Measurements from ENCODE around the gene STEAP1. TPM values are rescaled to one million over a fixed set of nuclear protein-coding genes. Genes with fewer than 3 reads are reported as not detected.
"Not testable (repeated sequence)": the region's sequence is repeated elsewhere in the genome, so short reads cannot be mapped to it uniquely, and the experiment has no call there.

STEAP1 gene
- polyA plus RNA-seq, 1 experiment = 10.1 TPM

- Histone ChIP-seq H3K4me3 (ENCODE audit: low read depth, low read length) (no peak overlapping the region), H3K27ac (ENCODE audit: low read depth, low read length) (no peak overlapping the region), H3K27me3 (ENCODE audit: control insufficient read depth, insufficient read depth, low read length) (no peaks in the 10 kb centered on the region), H3K9me3 (ENCODE audit: control insufficient read depth, insufficient read depth, low read length) (peaks cover 5% of the 10 kb centered on the region)
- ChIA-PET POLR2A (no interaction called here), CTCF (no interaction called here)
- DNase-seq (ENCODE audit: low read depth, low spot score) = no peak
- TF ChIP-seq CTCF (IDR thresholded peaks at IDR 0.05; ENCODE audit: low read depth, low read length) = no peak
Observed at GRCh38 chr7:90181485-90181884, 27.2 kb downstream of the STEAP1 start.

GRCh38 chr7:90186290-90186689 is 32.0 kb downstream of the STEAP1 start:
- H3K9me3 ChIP-seq (ENCODE audit: control insufficient read depth, insufficient read depth, low read length); DNase-seq (ENCODE audit: low read depth, low spot score); H3K27ac ChIP-seq (ENCODE audit: low read depth, low read length); POLR2A ChIA-PET; H3K27me3 ChIP-seq (ENCODE audit: control insufficient read depth, insufficient read depth, low read length); H3K4me3 ChIP-seq (ENCODE audit: low read depth, low read length): not testable (repeated sequence)
- CTCF ChIA-PET = interaction anchor here (2.0 kb wide), 1 partner anchor 25 kb away, joined by 6 read pairs; the partner anchor contains the start of gene STEAP2

- POLR2A ChIA-PET = no interaction called here
Observed at GRCh38 chr7:90187507-90188050, 33.3 kb downstream of the STEAP1 start.

GRCh38 chr7:90188281-90188680 is 34.0 kb downstream of the STEAP1 start:
- ChIA-PET CTCF (interaction anchor here (1.3 kb wide), 1 partner anchor 23 kb away, joined by 5 read pairs; the partner anchor contains the start of gene STEAP2), POLR2A (no interaction called here)
- Histone ChIP-seq H3K27me3 (ENCODE audit: control insufficient read depth, insufficient read depth, low read length) (no peaks in the 10 kb centered on the region), H3K4me3 (ENCODE audit: low read depth, low read length) (no peak overlapping the region), H3K9me3 (ENCODE audit: control insufficient read depth, insufficient read depth, low read length) (no peaks in the 10 kb centered on the region), H3K27ac (ENCODE audit: low read depth, low read length) (no peak overlapping the region)
- DNase-seq (ENCODE audit: low read depth, low spot score) = no peak
- TF ChIP-seq CTCF (IDR thresholded peaks at IDR 0.05; ENCODE audit: low read depth, low read length) = no peak

More at GRCh38 chr7:90187507-90188050, 33.3 kb downstream of the STEAP1 start:
- no peak for DNase-seq (ENCODE audit: low read depth, low spot score)
- no peak for TF ChIP-seq CTCF (IDR thresholded peaks at IDR 0.05; ENCODE audit: low read depth, low read length)
- Histone ChIP-seq H3K27me3 (ENCODE audit: control insufficient read depth, insufficient read depth, low read length) (no peaks in the 10 kb centered on the region), H3K9me3 (ENCODE audit: control insufficient read depth, insufficient read depth, low read length) (no peaks in the 10 kb centered on the region), H3K27ac (ENCODE audit: low read depth, low read length) (no peak overlapping the region), H3K4me3 (ENCODE audit: low read depth, low read length) (no peak overlapping the region)
- CTCF ChIA-PET = interaction anchor here (2.0 kb wide), 1 partner anchor 24 kb away, joined by 6 read pairs; the partner anchor contains the start of gene STEAP2

- Histone ChIP-seq H3K27me3 (ENCODE audit: control insufficient read depth, insufficient read depth, low read length) (no peaks in the 10 kb centered on the region), H3K9me3 (ENCODE audit: control insufficient read depth, insufficient read depth, low read length) (no peaks in the 10 kb centered on the region), H3K4me3 (ENCODE audit: low read depth, low read length) (no peak overlapping the region), H3K27ac (ENCODE audit: low read depth, low read length) (no peak overlapping the region)
- POLR2A ChIA-PET = no interaction called here
- no peak for TF ChIP-seq CTCF (IDR thresholded peaks at IDR 0.05; ENCODE audit: low read depth, low read length)
- DNase-seq (ENCODE audit: low read depth, low spot score) = no peak
- CTCF ChIA-PET = no interaction called here
Observed at GRCh38 chr7:90190995-90191394, 36.7 kb downstream of the STEAP1 start.

Measured in AG04450 (cell line).